ENCODE measurements around the gene SSR3.
"Not testable (repeated sequence)": the region's sequence is repeated elsewhere in the genome, so short reads cannot be mapped to it uniquely, and the experiment has no call there.

SSR3 gene

GRCh38 chr3:156593814-156594213 is 38.9 kb upstream of the SSR3 start:
- H3K4me3 ChIP-seq (ENCODE audit: low read length) = no peak overlapping the region
- no peak overlapping the region for H3K27ac ChIP-seq (ENCODE audit: low read depth, low read length)
- no peaks in the 10 kb centered on the region for H3K9me3 ChIP-seq (ENCODE audit: control insufficient read depth, insufficient read depth, low read length)
- no peaks in the 10 kb centered on the region for H3K27me3 ChIP-seq (ENCODE audit: control insufficient read depth, low read length)
- H3K36me3 ChIP-seq (ENCODE audit: control insufficient read depth, low read length) = 0 out of 2 replicates have a peak, but pooled peaks cover 2% of the 10 kb centered on the region
- no peaks in the 10 kb centered on the region for H3F3A ChIP-seq (ENCODE audit: control insufficient read depth, insufficient read depth)
- no peaks in the 10 kb centered on the region for H4K20me1 ChIP-seq (ENCODE audit: control insufficient read depth, insufficient read depth, low read depth, low read length)
- H3K4me1 ChIP-seq (ENCODE audit: control insufficient read depth, low read length) = peaks cover 28% of the 10 kb centered on the region
- no peaks in the 10 kb centered on the region for H3K79me2 ChIP-seq (ENCODE audit: control insufficient read depth, low read length)
- no peak overlapping the region for H3K4me2 ChIP-seq (ENCODE audit: low read length)
- no peaks in the 10 kb centered on the region for H3K9me2 ChIP-seq (replicated peaks; ENCODE audit: control insufficient read depth, low read length)
- TF ChIP-seq EZH2phosphoT487 (IDR thresholded peaks at IDR 0.05; ENCODE audit: borderline replicate concordance, low read length) = no peak
- TF ChIP-seq CTCF (IDR thresholded peaks at IDR 0.05; ENCODE audit: low read depth, low read length, poor library complexity, severe bottlenecking) = no peak

- Histone ChIP-seq H3K27ac (ENCODE audit: low read depth, low read length) (peak overlapping the region; percentile 43), H3K4me2 (ENCODE audit: low read length) (0 out of 2 replicates have a peak overlapping the region, but pooled peaks have one; percentile 21), H3K4me1 (ENCODE audit: control insufficient read depth, low read length) (peaks cover 51% of the 10 kb centered on the region)
- not testable (repeated sequence) for H3K27me3 ChIP-seq (ENCODE audit: control insufficient read depth, low read length); H3K9me2 ChIP-seq (replicated peaks; ENCODE audit: control insufficient read depth, low read length); H3K4me3 ChIP-seq (ENCODE audit: low read length); H3K9me3 ChIP-seq (ENCODE audit: control insufficient read depth, insufficient read depth, low read length); H3K36me3 ChIP-seq (ENCODE audit: control insufficient read depth, low read length); H3K79me2 ChIP-seq (ENCODE audit: control insufficient read depth, low read length); H4K20me1 ChIP-seq (ENCODE audit: control insufficient read depth, insufficient read depth, low read depth, low read length); H3F3A ChIP-seq (ENCODE audit: control insufficient read depth, insufficient read depth)
Observed at GRCh38 chr3:156589806-156590205, 34.9 kb upstream of the SSR3 start.

- no peaks in the 10 kb centered on the region for H3K79me2 ChIP-seq (ENCODE audit: control insufficient read depth, low read length)
- H3F3A ChIP-seq (ENCODE audit: control insufficient read depth, insufficient read depth) = peaks cover 6% of the 10 kb centered on the region
- no peaks in the 10 kb centered on the region for H4K20me1 ChIP-seq (ENCODE audit: control insufficient read depth, insufficient read depth, low read depth, low read length)
- peaks cover 60% of the 10 kb centered on the region for H3K4me1 ChIP-seq (ENCODE audit: control insufficient read depth, low read length)
- TF ChIP-seq EZH2phosphoT487 (IDR thresholded peaks at IDR 0.05; ENCODE audit: borderline replicate concordance, low read length) (no peak), CTCF (IDR thresholded peaks at IDR 0.05; ENCODE audit: low read depth, low read length, poor library complexity, severe bottlenecking) (no peak)
- H3K4me3 ChIP-seq (ENCODE audit: low read length) = no peak overlapping the region
- H3K9me2 ChIP-seq (replicated peaks; ENCODE audit: control insufficient read depth, low read length) = no peaks in the 10 kb centered on the region
- H3K4me2 ChIP-seq (ENCODE audit: low read length) = peak overlapping the region; percentile 29
- no peaks in the 10 kb centered on the region for H3K9me3 ChIP-seq (ENCODE audit: control insufficient read depth, insufficient read depth, low read length)
- H3K27me3 ChIP-seq (ENCODE audit: control insufficient read depth, low read length) = no peaks in the 10 kb centered on the region
- H3K36me3 ChIP-seq (ENCODE audit: control insufficient read depth, low read length) = 0 out of 2 replicates have a peak, but pooled peaks cover 2% of the 10 kb centered on the region
- peak overlapping the region; percentile 40 for H3K27ac ChIP-seq (ENCODE audit: low read depth, low read length)
Observed at GRCh38 chr3:156587760-156588069, 32.8 kb upstream of the SSR3 start.

- peak overlapping the region; percentile 40 for H3K27ac ChIP-seq (ENCODE audit: low read depth, low read length)
- no peaks in the 10 kb centered on the region for H3K27me3 ChIP-seq (ENCODE audit: control insufficient read depth, low read length)
- peaks cover 66% of the 10 kb centered on the region for H3K4me1 ChIP-seq (ENCODE audit: control insufficient read depth, low read length)
- peaks cover 6% of the 10 kb centered on the region for H3F3A ChIP-seq (ENCODE audit: control insufficient read depth, insufficient read depth)
- no peaks in the 10 kb centered on the region for H3K9me3 ChIP-seq (ENCODE audit: control insufficient read depth, insufficient read depth, low read length)
- no peaks in the 10 kb centered on the region for H4K20me1 ChIP-seq (ENCODE audit: control insufficient read depth, insufficient read depth, low read depth, low read length)
- H3K4me2 ChIP-seq (ENCODE audit: low read length) = peak overlapping the region; percentile 29
- H3K4me3 ChIP-seq (ENCODE audit: low read length) = no peak overlapping the region
- H3K79me2 ChIP-seq (ENCODE audit: control insufficient read depth, low read length) = no peaks in the 10 kb centered on the region
- TF ChIP-seq EZH2phosphoT487 (IDR thresholded peaks at IDR 0.05; ENCODE audit: borderline replicate concordance, low read length) (no peak), CTCF (IDR thresholded peaks at IDR 0.05; ENCODE audit: low read depth, low read length, poor library complexity, severe bottlenecking) (no peak)
- no peaks in the 10 kb centered on the region for H3K9me2 ChIP-seq (replicated peaks; ENCODE audit: control insufficient read depth, low read length)
- H3K36me3 ChIP-seq (ENCODE audit: control insufficient read depth, low read length) = 0 out of 2 replicates have a peak, but pooled peaks cover 2% of the 10 kb centered on the region
Observed at GRCh38 chr3:156586905-156587759, 32.2 kb upstream of the SSR3 start.

Measured in DOHH2 (cell line).